OCI-LY1 (cell line): ENCODE measurements around the gene TBCEL.

ENCODE experiments used
- CTCF ChIP-seq: fragments of 200-600 bp; sonication (generic), shearing (Covaris generic); IDR thresholded peaks from 2 replicates; pipeline ENCODE4 v1.5.1; 2017; ENCODE audit warnings: mild to moderate bottlenecking, antibody characterized with exemption, low read length, moderate library complexity, mixed read lengths
- EZH2 ChIP-seq: fragments of 200-600 bp; sonication (generic), shearing (Covaris generic); IDR thresholded peaks from 2 replicates; pipeline ENCODE4 v1.8.0; 2017; ENCODE audit warnings: borderline replicate concordance, mixed run types, mild to moderate bottlenecking, antibody characterized with exemption, low read length, moderate library complexity, mixed read lengths

- TF ChIP-seq CTCF: no peak
- no peak for TF ChIP-seq EZH2
These were observed 1.1 kb downstream of the TBCEL start for GRCh38 chr11:121024989-121025388.
